ENCODE results near the gene NRIP2.
A peak's percentile ranks its signal among the peaks of the same experiment; 100 is the strongest.

The NRIP2 gene

DNA sequence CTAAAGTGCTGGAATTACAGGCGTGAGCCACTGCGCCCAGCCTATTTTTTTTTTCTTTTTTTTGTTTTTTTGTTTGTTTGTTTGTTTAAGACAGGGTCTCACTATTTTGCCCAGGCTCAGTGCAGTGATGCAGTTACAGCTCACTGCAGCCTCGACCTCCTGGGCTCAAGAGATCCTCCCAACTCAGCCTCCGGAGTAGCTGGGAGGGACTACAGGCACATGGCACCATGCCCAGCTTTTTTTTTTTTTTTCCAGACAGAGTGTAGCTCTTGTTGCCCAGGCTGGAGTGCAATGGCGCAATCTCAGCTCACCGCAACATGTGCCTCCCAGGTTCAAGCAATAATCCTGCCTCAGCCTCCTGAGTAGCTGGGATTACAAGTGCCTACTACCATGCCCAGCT, 28.1 kb downstream of the NRIP2 start:
- DNase-seq (ENCODE audit: low read depth in 2 of 2) = no peak

DNA sequence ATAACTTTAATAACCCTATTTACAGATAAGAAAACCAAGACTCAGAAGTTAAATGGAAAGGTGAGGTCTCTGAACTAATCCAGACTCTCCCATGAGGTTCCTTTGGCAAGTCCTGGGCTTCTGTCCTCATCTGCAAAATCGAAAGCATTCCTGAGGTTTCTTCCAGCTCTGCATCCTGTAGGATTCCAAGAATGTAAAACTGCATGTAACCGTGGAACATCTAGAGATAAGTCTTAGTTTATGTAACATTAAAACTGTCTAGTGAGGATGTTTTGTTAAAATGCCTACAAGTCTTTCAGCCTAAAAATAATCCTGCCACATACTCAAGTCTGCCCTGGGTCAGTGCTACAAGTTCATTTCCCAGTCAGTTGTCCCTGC, 29.7 kb downstream of the NRIP2 start:
- no peak for DNase-seq (ENCODE audit: low read depth in 2 of 2)

DNA sequence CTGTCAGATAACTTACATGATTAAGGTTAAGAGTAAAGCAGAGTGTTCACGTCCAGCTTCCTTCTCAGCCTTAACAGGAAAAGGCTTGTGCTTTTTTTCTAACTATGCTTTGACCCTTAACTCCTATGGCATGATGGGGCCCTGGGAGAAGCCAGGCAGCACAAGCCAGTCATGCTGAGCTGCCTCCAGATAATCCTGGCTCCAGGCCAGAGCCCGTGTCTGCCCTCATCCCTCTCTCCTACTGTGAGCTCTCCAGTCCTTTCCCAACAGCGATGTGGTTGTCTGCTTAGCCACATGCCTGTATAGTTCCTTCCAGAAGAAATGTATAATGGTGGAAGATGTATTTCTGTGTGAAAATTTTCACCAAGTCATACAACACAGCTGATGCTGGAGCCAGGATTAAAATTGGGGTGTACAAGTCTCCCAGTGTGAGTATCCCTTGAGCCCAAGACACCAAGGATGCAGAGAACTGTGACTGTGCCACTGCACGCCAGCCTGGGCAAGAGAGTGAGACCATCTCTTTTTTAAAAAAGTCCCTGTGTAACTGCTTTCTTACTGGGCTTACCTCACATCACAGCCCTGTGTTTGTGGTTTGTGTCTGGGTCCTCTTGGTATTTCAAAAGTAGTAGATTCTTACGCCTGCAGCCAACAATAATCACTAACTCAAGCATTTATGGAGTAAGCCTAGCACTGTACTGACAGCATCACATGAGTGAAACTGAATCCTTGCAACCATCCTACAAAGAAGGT, 30.3 kb downstream of the NRIP2 start:
- DNase-seq (ENCODE audit: low read depth in 2 of 2) = no peak

DNA sequence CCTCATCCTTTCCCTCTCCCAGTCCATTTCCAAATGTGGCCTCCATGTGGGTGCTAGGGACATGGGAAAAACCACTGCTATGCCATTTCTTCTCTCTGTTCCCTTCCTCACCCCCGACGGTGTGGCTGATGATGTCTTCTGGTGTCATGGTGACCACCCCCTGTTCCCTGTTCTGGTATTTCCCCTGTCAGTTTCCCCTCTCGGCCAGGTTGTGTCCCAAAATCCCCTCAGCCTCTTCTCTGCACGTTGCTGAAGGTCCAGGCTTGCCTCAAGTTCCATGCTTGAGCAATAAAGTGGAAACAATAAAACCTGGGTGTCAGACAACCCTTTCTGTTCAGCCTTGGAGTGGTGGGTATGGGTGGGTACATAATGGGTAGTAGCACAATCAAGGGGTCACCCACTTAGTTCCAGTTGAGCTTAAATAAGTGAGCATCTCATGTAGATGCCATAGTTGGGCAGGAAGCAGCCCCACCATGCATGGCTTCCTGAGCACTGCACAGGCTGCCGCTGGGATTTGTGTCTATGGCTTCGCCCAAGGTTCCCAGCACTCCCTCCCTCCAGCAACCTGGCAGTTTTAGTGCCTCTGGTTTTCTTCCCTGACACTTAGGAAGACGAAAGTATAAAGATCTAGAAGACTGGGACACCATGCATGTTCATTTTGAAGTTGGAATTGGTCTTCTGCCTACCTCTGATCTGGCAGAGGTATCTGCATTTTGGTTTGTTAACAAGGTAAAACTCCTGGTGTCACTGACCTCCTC, 31.0 kb downstream of the NRIP2 start:
- no peak for DNase-seq (ENCODE audit: low read depth in 2 of 2)

DNA sequence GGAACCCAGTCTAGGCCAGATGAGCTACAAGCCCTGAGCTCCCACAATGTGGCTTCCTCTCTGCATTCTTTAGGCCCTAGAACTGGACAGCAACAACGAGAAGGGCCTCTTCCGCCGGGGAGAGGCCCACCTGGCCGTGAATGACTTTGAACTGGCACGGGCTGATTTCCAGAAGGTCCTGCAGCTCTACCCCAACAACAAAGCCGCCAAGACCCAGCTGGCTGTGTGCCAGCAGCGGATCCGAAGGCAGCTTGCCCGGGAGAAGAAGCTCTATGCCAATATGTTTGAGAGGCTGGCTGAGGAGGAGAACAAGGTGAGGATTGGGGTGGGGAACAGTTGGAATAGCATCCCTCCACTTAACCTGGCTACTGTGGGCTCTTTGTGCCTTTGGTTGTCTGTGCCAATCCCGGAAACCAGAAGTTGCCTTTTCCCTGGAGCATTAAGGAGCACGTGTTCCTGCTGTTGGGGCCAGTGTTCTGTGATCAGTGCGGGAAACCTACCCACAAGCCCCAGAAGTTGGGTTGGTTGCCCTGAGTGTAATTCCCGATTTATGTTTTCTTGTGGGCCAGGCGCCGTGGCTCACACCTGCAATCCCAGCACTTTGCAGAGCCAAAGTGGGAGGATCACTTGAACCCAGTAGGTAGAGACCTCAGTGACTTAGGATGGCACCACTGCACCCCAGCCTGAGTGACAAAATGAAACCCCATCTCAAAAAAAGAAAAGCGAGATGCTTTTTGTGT, 33.6 kb downstream of the NRIP2 start:
- no peak for DNase-seq (ENCODE audit: low read depth in 2 of 2)

DNA sequence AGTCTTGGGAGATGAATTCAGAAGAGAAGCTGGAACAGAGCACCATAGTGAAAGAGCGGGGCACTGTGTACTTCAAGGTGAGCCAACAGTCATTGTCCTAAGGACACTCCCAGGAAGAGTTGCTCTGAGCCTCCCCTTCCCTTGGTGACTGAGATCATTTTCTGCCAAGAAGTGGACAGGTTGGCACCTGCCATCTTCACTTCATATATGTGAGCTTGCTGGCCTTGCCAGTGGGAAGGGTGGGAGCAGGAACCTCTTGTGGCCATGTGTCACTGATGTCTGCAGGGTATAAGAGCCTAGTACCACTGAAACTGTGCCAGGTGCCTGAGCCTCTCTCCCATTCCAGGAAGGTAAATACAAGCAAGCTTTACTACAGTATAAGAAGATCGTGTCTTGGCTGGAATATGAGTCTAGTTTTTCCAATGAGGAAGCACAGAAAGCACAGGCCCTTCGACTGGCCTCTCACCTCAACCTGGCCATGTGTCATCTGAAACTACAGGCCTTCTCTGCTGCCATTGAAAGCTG, 34.7 kb downstream of the NRIP2 start:
- DNase-seq (ENCODE audit: low read depth in 2 of 2) = no peak

DNA sequence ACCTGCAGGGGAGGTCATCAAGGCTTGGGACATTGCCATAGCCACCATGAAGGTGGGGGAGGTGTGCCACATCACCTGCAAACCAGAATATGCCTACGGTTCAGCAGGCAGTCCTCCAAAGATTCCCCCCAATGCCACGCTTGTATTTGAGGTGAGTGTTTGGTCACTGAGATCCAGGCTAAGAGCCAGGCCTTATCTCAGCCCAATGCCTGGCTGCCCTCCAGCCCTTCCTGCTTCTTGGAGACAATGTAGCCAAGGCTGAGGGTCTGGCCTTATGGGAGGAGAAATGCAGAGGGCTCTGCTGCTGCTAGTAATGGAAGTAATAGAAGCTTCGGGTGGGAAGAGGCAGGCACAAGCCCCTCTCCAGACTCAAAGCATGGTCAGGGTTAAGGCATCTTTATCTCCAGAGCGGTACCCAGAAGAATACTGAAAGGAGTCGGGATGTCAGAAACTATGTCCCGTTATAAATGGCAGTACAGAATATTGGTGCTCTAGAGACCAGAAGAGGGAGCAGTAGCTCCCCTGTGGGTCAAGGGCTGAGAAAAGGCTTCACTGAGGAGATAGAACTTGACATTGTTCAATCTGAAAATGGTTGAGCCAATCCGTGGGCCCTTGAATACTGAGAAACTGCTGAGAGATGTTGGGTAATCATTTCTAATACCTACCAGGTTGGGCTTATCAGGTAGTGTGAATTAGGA, 37.0 kb downstream of the NRIP2 start:
- no peak for DNase-seq (ENCODE audit: low read depth in 2 of 2)

DNA sequence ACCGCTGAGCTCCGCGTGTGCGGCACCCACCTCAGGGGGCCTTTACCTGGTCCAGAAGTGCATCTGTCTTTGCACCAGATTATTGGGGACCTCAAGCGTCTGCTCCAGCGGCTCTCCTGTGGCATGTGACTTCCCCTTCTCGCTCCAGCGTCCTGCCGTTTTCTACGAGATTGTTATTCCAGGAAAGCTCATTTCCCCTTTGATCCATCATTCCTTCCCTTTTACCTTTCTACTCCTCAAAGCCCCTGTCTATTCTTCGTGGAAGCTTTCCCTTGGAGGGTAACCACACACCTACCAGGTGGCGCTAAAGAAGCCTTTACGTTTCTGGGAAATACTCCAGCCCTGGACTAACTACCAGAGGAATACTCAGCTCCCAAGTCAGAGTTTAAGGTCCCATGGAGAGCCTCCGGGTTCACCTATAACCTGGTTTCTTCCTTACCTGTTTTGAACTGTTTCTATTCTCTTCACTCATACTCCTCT, 38.6 kb downstream of the NRIP2 start:
- no peak for DNase-seq (ENCODE audit: low read depth in 2 of 2)

DNA sequence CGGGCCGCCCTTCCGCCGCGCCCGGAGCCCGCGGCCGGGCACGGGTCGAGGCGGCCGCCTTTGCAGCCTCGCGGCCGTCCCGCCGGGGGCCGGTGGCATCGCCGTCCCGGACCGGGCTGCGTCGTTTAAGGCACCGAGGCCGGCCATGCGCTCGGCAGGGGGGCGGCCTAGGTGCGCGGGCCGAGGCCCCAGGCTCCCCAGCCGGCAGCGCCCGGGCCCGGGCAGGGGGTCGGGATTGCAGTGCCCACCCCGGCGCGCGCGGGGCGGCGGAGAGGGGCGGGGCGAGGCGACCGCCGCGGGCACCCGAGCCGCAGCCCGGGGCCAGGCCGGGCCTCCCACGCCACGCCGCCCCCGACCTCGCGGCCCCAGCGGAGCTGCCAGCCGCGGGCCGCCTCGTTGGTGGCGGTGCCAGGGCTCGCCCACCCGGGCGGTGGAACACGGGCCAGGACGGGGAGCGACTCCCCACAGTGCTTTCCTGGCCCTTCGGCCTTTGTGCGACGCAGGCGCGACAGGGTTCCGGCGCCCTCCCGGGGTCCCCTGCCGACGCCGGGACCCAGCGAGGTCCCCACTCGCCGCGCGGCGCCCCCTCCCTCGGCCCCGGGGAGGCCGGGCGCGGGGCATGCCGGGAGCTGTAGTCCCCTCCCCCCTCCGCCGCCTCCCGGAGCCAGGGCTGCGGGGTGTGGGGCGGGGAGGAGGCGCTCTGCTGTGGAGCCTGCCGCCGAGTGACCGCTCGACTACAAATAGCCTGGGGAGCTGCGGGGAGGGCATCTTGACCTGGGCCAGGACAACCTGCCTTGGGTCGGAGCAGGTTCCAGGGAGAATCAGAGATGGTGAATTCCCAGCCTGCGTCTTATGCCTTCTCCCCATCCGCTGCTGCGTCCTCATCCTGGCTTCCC, 39.3 kb downstream of the NRIP2 start:
- peak; percentile 64 to 68 for DNase-seq (ENCODE audit: low read depth in 2 of 2)

DNA sequence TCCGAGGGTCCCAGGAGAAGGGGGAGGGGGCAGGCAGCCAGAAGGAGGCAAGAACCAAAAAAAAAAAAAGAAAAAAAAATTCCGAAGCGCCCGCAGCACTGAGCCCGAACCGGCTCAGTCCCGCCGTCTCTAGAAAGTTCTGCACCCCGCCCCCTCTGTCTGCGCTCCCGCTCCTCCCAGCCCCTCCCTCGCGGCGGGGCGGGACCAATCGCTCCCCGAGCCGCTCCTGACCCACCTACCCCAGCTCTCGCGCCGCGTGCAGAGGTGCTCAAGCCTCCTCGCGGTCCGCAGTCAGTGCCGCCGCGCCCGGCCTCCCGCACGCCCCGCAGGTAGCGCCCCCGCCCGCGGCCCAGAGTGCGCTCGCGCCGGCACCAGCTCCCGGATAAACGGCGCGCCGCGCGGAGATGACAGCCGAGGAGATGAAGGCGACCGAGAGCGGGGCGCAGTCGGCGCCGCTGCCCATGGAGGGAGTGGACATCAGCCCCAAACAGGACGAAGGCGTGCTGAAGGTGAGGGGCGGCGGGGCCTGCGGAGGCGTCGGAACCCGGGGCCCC, 40.0 kb downstream of the NRIP2 start, which contains the start of gene FKBP4:
FKBP4 (plus strand) TSS at position 235 of the 554 bp plus-strand sequence; CDS start at position 405, 170 bp downstream.
- peak; percentile 83 to 84 for DNase-seq (ENCODE audit: low read depth in 2 of 2)

DNA sequence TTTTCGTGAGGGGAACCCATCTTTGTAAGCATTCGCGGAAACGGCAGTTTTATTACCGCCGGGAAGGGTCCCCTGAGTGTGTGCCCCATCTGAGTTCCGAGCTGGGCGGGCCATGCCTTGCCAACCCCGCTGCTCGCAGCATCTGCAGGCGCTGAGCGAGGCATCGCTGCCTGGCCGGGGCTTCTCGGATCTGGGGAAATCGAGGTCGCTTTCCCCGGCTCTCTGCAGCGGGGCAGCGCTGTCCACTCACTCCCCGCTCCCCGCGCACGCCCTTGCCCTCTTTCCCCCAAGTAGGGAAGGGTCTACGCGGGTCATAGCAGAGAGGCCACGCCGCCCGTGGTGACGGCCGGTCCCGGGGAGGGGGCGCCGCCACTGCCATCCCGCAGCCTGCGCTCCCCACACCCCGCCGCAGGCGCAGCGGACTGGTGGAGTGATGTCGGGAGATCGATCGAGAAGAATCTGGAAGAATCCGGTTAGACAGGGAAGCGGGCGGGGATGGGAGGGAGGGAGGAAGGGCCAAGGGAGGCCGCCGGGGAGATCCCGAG, 40.6 kb downstream of the NRIP2 start:
- DNase-seq (ENCODE audit: low read depth in 2 of 2) = peak in 1 of 2 donors; percentile 5

DNA sequence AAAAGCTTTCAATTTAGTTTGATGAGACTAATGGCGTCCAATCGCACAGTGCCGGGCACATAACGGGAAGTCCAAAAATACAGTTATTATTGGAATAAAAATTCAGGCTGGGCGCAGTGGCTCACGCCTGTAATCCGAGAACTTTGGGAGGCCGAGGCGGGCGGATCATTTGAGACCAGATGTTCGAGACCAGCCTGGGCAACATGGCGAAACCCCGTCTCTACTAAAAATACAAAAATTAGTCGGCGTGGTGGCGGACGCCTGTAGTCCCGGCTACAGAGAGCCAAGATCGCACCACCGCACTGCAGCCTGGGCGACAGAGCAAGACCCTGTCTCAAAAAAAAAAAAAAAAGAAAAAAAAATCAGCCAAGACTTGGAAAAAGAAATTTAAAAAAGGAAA, 41.3 kb downstream of the NRIP2 start:
- no peak for DNase-seq (ENCODE audit: low read depth in 2 of 2)

DNA sequence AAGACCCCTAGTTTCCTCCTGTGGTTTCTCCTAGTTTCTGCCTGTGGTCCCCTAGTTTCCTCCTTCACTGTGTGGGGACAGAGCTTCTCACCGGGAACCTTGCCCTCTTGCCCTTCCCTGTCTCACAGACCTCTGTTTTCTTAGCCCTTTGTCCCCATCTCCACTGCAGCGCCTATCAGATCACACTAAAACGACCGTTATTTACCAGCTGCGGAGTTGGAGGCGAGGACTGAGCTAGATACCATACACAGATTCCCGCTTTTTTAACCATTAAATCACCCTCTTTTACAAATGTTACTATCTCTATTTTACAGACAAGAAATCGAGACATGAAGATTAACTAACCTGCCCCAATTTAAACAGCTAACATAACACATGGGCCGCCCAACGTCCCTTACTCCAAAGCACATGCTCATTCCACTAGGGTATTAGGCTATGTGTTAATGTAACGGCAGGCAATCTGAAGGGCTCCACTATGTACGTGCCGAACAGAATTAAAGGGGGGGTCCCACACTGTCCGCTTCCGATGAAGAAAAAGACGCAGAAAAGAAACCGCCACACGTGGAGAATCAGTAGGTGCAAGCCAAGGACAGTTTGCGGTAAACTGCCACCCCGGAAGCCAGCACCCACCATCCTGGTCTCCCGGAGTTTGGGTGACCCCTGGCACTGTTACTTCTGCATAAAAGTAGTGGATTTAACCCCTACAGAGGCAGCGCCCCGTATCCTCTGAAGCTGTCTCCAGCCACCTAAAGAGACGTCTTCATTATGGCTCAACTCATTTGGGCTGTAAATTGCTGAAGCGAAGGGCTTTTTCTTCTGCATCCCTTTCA, 41.9 kb downstream of the NRIP2 start:
- DNase-seq (ENCODE audit: low read depth in 2 of 2) = no peak

DNA sequence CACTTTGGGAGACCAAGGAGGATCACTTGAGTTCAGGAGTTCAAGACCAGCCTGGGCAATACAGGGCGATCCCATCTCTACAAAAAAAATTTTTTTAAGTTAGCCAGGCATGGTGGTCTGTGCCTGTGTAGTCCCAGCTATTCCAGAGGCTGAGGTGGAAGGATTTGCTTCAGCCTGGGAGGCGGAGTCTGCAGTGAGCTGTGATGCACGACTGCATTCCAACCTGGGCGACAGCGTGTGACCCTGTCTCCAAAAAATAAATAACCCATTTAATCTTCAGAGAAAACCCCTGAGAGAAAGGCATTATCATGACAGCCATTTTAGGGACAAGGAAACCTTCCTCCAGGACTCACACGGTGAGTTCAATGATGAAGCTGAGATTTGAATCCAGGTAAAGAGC, 43.7 kb downstream of the NRIP2 start:
- DNase-seq (ENCODE audit: low read depth in 2 of 2) = no peak

DNA sequence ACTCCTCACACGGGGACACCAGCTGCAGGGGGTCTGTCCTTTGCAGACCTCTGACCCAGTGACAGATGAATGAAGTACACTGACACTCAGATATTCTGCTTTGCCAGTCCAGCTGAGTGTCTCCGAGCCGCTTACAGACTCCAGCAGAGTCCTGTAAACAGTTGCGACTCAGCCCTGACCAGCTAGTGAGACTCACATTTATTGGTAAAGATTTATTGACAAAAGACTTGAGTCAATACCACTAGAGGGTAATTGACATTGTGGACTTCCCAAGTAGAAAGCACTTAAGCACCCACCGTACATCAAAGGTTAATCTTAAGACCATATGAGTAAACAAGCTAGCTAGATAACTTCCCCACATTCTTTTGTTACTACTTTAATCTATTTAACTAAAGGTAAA, 49.8 kb downstream of the NRIP2 start:
- DNase-seq (ENCODE audit: low read depth in 2 of 2) = no peak

DNA sequence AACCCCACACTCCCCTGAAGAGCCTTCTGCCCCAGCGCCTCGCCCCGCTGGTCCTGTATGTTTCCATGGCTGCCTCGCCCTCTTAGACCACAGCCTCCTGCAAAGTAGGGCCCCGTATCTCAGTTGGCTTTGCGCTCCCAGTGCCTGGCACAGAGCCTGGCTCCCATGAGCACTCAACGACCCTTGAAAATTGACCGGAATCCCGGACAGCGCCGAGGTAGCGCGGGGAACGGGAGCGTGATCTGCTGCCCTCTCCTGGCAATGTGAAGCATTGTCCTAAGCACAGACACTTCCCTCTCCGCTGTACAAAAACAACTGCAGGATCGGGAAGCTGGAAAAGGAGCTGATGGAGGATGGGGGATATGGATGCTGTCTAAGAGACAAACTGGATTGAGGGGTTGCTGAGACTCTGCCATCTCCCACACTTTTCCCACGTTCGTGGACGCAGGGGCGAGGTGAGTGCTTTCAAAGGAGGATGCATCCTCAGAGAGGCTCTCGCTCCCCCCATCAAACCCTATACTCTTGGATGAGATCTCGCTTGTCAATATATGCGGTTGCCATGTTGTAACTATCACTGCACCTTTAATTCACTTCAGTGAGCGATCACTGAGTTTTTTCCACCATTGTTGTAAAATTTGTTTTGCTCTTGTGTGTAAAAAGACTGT, 50.8 kb downstream of the NRIP2 start:
- peak in 1 of 2 donors; percentile 29 for DNase-seq (ENCODE audit: low read depth in 2 of 2)

DNA sequence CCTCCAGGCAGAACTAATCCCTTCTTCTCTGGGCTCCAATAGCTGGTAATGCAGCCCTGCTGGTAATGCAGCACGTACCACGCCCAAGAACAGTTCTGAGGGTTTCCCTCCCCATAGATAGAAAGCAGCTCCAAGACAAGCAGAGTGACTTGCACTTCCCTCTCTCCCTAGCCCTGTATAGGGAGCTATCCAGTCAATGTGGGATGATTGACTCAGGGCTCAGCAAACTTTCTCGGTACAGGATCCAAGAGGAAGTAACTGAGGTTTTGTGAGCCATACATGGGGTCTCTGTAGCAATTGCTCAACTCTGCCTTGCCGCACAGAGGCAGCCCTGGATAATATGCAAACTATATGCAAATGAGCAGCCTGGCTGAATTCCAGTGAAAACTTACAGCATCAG, 55.6 kb downstream of the NRIP2 start:
- no peak for DNase-seq (ENCODE audit: low read depth in 2 of 2)

DNA sequence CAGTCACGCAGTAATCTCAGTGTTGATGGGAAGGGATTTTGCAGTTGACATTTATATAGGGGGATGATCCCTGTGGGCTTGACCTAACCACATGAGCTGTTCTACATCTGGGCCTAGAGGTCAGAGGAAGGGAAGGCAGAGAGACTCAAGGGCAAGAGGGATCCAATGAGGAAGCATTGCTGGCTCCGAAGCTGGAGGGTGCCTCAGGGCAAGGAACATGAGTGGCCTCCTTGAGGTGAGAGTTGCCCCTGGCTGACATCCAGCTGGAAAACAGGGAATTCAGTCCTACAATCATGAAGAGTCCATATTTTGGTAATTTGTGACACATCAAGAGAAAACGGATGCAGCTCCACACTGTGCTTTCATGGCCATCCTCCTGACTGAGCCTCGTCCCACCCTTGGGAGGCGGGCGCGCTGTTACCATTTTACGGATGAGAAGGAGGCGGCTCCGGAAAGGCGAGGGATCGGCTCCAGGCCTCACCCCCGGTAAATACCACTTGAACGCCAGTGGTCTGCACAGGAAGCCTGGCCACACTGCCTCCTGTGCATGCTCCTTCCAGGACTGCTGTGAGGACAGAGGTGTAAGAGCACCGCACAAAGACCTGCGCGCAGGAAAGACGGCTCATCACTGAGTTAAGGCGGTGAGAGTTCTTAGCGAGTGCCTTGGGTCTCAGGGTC, 58.6 kb downstream of the NRIP2 start:
- no peak for DNase-seq (ENCODE audit: low read depth in 2 of 2)
